Hematopoietic multipotent progenitor cell treated with erythropoietin and hydrocortisone succinate and interleukin-3 and kit ligand, for 8 days (in vitro differentiated cells): ENCODE data around the gene ADGRE3.
"Not testable (repeated sequence)": the region's sequence is repeated elsewhere in the genome, so short reads cannot be mapped to it uniquely, and the experiment has no call there.

Source experiments
- DNase-seq: peaks from one replicate; pipeline ENCODE4 v3.0.0-alpha.2; 2015

The ADGRE3 gene

DNA sequence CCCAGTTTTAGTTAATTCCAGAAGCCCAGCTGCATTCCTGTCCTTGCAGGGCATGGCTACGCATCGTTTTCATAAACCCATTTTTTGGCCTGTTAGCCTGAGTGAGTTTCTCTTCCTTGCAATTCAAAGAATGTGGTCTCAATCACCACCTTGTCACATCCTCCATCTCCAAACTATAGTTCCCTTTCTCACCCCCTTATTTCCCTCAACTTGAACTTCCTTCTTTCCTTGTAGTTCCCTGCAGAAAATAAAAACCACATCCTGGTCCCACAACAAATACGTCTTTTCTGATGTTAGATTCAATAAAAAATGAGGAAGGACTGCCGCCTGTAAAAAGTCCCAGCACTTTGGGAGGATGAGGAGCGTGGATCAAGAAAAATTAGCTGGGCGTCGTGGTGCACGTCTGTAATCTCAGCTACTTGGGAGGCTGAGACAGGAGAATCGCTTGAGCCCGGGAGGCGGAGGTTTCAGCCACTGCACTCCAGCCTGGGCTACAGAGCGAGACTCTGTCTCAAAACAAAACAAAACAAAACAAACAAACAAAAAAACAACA lies 13.2 kb downstream of the ADGRE3 start:
- no peak for DNase-seq

DNA sequence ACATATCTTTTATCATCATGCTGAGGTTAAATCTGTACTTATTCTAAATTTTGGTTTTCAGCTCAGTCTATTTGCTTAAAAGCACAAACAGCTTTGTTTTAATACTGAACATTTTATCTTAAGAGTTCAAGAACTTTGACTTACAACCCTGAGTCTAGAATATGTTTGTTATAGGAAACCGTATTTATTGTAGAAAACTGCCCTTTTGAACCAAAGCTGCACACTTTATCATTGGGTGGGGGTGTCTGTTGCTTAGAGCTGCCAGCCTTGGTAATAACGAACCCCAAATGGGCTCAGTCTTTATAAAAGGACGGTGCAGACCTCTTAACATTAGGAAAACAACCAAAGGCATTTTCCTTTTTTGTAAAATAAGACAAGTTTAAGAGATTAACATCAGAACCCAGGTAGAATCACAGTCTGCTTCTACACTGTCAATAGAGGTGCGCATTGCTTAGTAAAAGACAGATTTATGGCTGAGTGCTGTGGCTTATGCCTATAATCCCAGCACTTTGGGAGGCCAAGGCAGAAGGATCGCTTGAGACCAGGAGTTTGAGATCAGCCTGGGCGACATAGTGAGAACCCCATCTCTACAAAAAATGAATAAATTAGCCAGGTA lies 14.7 kb downstream of the ADGRE3 start:
- DNase-seq: no peak

DNA sequence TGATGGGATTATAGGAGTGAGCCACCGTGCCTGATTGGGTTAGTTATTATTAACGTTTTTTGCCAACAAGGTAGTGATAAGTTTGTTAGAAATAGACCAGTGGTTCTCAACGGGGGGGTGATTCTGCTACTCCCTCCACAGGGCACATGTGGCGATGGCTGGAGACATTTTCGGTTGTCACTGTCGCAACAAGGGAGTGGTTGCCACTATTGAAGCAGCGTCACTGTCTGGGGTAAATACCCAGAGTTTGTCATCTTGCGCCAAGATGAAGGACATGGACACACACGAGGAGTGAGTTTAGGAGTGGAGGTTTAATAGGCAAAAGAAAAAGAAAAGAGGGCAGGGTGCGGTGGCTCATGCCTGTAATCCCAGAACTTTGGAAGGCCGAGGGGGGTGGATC lies 18.9 kb downstream of the ADGRE3 start:
- no peak for DNase-seq

DNA sequence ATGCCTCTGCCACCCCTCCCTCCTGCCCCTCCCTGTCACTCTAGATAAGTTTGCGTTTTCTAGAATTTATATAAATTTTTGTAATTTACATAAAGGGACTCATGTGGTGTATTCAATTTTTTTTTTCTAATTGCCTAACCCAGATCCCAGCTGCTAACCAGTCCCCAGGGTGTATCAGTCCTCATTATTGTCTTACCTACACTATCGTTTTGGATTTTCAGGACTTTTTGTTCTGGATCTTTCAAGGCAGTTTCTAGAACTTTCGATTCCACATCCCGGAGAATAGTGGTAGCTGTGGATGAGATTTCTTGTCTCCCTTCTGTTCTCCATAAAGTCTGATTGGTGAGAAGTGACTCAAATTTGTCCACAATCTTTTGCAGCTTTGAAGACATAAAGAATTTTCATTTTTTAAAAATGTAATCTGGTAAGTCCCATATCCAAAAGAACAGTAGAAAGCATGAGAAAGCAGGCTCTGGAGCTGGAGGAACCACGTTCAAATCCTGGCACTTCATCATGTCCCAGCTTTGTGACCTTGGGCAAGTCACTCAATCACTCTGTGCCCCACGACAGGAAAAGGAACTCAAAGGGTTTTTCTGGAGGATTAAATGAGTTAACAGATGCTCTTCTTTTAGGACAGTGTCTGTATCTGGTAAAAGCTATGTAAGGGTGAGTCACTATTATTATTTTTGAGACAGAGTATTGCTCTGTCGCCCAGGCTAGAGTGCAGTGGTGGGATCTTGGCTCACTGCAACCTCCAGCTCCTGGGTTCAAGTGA lies 19.7 kb downstream of the ADGRE3 start:
- no peak for DNase-seq

DNA sequence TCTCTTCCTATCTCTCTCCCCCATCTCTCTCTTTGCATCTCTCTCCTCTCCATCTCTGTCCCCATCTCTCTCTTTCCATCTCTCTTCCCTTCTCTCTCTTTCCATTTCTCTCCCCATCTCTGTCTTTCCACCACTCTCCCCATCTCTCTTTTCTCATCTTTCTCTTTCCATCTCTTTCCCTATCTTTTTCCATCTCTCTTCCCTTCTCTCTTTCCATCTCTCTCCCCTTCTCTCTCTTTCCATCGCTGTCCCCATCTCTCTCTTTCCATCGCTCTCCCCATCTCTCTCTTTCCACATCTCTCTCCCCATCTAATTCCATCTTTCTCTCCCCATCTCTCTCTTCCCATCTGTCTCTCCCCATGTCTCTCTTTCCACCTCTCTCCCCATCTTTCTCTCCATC lies 24.5 kb downstream of the ADGRE3 start:
- no peak for DNase-seq

DNA sequence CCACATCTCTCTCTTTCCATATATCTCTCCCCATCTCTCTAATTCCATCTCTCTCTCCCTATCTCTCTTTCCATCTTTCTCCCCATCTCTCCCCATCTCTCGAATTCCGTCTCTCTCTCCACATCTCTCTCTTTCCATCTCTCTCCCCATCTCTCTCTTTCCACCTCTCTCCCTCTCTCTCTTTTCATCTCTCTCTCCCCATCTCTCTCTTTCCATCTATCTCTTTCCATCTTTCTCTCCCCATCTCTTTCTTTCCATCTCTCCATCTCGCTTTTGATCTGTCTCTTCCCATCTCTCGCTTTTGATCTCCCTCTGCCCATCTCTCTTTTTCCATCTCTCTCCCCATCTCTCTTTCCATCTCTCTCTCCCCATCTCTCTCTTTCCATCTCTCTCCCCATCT lies 25.6 kb downstream of the ADGRE3 start:
- no peak for DNase-seq

DNA sequence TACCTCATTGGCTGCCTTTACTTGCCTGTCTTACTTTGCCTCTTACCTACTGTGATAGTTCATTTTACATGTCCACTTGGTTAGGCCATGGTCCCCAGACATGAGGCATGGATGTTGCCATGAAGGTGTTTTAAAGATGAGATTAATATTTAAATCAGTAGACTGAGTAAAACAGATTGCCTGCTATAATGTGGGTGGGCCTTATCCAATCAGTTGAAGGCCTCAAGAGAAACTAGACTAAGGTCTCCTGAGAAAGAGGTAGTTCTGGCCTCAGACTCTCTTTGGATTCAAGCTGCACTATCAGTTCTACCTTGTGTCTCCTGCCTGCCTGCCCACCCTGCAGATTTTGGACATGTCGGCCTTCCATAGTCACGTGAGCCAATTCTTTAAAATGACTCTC lies 26.1 kb downstream of the ADGRE3 start:
- DNase-seq: no peak

DNA sequence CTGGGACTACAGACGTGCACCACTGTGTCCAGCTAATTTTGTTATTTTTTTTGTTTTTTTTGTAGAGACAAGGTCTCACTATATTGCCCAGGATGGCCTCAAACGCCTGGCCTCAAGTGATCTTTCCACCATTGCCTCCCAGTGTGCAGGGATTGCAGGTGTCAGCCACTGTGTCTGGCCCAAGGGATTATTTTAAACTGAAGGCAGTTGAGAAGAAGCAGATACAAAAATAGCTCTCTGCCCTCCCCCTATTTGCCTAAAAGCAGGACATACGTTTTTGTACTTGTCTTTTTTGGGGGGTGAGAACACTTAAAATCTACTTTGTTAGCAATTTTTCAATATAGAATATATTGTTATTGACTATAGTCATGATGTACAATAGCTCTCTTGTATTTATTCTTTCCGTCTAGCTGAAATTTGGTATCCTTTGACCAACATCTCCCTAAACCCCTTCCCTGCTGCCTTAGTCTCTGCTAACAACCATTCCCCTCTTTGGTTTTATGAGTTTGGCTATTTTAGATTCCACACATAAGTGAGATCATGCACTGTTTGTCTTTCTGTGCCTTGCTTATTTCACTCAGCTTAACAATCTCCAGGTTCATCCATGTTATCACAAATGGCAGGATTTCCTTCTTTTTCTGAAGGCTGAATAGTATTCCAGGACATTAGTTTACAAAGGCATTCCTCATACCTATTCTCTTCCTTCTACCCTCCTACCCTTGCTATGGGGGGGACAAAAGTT lies 34.9 kb downstream of the ADGRE3 start:
- DNase-seq: no peak

DNA sequence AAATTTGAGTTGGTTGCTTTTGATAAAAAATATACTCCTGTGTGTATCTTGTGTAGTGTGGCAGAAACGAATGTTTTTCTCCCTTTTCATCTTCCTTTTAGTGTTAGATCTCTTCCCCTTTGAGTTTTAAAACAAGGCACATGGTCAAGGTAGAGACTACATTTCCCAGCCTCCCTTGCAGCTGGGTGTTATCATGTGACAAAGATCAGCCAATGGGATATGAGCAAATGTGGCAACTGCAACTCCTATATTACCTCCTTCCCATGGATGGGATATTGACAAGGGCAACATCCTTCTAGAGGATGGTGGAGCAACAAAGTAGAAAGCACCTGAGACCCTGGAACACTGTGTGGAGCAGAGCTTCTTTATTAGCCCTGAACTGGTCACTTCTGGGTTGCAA lies 42.4 kb downstream of the ADGRE3 start:
- DNase-seq: peak; percentile 63

DNA sequence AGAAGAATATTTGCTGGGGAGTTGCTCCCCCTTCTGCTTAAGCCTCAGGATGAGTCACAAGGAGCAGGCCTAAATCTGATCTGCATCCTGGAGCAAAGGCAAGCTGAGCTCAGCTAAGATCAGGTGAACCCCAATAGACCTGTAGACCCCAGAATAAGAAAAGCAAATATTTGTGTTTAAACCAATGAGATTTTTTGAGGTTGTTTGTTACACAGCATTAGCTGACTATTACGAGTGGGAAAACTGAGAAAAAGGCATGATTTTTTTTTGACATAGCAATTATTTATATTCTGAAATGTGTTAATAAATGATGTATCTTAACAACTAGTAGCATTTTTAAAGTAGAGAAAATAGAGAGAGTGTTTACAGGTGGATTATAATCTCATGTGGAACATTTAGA lies 45.1 kb downstream of the ADGRE3 start:
- DNase-seq: no peak

DNA sequence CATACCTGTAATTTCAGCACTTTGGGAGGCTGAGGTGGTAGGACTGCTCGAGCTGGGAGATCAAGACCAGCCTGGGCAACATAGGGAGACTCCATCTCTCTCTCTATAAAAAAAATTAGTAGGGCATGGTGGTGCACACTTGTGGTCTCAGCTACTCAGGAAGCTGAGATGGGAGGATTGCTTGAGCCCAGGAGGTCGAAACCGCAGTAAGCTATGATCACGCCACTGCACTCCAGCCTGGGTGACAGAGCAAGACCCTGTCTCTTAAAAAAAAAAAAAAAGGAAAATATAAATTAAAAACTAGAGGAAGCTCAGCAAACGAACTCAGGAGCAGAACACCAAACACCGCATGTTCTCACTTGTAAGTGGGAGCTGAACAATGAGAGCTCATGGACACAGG lies 50.2 kb downstream of the ADGRE3 start:
- not testable (repeated sequence) for DNase-seq

DNA sequence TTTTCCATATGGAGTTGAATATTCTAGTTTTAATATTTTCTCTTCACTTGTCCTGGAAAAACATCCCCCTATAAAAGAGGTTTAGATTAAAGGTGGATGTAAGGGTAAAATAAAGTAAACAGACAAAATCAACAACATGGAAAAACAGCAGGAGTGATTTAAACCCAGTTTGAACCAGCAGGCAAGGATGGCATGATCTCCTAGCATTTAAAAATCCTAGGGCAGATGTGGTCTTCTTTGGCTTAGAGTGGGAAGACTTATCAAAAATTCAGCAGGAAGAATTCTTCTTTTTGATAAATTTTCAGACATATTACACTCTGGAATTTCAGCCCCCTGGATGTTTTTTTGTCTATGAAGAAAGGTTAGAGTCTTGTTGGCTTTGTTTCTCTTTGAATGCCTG lies 55.2 kb downstream of the ADGRE3 start:
- no peak for DNase-seq

DNA sequence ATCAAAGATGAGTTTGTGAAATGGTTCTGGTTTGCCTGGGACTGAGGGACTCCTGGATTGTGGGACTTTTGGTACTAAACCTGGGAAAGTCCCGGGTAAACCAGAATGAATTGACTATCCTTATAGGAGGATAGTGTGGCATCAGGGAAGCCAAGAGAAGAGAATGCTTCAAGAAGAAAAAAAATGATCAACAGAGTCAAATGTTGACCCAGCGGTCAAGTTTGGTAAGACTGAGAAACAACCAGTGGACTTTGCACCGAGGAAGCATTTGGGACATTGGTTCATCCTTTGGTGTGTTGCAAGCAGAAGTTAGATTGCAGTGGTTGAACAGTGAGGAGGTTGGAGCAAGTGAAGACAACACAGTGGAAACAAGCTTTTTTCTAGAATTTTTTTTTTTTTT lies 58.2 kb downstream of the ADGRE3 start:
- DNase-seq: no peak

DNA sequence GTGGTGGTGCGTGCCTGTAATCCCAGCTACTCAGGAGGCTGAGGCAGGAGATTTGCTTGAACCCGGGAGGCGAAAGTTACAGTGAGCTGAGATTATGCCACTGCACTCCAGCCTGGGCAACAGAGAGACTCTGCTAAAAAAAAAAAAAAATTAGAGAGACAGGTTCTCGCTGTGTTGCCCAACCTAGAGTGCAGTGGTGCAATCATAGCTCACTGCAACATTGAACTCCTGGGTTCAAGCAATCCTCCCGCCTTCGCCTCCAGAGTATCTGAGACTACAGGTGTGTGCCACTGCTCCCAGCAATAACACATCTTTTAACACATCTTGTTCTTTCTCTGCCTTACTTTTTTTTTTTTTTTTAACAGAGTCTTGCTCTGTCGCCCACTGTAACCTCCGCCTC lies 59.0 kb downstream of the ADGRE3 start:
- DNase-seq: no peak

DNA sequence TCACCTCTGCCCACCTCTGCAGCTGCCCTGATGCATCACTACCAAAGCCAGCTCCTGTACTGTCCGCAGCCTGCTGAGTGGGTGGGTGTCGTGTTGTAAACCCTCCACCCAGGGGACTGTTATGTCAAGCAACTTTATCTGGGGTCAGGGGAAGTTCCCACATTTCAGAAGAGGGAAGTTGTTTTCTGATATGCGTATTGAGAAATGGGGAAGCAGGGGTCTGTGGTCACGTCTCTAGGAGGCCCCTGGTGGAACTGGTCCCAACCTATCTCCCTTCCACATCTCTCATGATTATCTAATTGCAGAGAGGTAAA lies 60.6 kb downstream of the ADGRE3 start:
- peak; percentile 40 for DNase-seq

DNA sequence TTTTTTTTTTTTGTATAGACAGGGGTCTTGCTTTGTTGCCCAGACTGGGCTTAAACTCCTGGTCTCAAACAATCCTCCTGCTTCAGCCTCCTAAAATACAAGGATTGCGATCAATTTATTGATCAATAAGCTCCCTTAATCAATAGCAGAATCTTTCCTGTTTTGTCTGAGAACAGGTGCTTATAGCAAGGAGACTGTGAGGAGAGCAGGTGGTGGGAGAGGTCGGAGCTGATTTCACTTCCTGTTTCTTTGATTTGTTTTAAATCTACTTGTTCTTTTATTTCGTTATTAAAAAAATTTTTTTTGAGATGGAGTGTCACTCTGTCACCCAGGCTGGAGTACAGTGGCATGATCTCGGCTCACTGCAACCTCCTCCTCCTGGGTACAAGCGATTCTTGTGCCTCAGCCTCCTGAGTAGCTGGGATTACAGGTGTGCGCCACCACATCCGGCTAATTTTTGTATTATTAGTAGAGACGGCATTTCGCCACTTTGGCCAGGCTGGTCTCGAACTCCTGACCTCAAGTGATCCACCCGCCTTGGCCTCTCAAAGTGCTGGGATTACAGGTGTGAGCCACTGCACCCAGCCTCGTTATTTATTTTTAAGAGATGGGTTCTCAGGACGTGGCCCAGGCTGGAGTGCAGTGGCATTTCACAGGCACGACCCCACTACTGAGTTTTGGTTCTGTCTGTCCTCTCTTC lies 61.1 kb downstream of the ADGRE3 start:
- not testable (repeated sequence) for DNase-seq

DNA sequence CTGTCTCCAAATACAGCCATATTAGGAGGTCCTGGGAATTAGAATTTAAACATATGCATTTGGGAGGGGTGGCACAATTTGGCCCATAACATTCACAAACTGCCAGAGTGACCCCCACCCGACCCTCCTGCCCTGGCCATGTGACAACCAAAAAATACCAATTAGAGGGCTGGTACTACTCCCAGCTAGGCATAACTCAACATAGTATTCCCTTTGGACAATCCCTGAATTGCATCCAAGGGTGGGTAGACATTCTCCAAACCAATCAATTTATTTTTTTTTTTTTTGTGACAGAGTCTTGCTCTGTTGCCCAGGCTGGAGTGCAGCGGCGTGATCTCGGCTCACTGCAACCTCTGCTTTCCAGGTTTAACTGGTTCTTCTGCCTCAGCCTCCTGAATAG lies 62.0 kb downstream of the ADGRE3 start:
- DNase-seq: no peak

DNA sequence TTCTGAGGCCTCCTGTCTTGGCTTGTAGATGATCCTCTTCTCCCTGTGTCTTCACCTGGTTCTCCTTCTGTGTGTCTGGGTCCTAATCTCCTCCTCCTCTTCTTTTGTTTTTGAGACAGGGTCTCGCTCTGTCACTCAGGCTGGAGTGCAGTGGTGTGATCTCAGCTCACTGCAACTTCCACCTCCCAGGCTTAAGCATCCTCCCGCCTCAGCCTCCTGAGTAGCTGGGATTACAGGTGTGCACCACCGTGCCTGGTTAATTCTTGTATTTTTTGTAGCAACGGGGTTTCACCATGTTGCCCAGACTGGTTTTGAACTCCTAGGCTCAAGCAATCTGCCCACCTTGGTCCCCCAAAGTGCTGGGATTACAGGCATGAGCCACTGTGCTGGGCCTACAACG lies 62.4 kb downstream of the ADGRE3 start:
- not testable (repeated sequence) for DNase-seq

DNA sequence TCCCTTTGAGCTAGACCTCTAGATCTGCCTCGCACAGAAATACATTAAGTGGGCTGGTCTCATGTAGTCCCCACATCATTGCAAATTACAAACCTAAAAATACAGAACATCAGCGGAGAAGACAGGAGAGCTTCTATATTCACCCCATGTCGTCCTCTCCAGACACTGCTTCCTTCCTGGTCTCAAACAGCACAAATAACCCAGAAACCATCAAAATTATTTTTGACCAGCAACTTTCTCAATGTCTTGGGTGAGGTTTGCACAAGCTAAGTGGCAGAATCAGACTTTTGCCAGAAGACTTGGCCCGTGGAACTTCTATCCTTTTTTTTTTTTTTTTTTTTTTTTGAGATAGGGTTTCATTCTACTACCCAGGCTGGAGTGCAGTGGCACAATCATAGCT lies 63.6 kb downstream of the ADGRE3 start:
- DNase-seq: no peak

DNA sequence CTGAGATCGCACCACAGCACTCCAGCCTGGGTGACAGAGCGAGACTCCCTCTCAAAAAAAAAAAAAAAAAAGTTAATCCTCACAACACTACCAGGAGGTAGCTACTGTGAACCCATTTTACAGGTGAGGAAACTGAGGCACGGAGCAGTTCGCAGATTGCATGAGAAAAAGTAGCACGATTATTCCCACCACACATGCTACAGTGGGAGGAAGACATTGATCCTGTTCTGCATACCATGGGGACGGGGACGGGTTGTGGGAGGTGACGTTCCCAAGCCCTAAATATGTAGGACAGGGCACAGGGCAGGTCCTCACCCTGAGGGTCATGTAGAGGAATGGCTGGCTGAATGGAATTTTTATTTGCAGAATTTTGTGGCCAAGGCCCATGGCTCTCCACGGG lies 68.0 kb downstream of the ADGRE3 start:
- DNase-seq: no peak

DNA sequence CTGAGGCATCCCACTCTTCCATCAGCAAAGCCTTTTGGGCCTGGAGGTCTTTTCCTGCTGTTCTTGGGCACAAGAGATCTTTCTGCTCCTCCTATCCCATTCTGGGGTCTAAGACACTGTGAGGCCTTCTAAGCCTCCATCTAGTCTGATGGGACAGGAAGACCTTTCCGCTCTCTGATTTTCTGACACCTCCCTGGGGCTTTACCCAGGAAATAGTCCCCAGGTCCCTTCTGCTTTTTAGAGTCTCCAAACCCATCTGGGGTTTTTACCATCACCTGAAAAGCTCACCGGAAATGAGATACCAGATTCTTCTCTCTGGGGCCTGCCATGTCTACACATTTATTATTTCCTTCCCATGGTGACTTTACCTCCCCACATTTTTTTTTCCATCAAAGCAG lies 70.7 kb downstream of the ADGRE3 start:
- no peak for DNase-seq

DNA sequence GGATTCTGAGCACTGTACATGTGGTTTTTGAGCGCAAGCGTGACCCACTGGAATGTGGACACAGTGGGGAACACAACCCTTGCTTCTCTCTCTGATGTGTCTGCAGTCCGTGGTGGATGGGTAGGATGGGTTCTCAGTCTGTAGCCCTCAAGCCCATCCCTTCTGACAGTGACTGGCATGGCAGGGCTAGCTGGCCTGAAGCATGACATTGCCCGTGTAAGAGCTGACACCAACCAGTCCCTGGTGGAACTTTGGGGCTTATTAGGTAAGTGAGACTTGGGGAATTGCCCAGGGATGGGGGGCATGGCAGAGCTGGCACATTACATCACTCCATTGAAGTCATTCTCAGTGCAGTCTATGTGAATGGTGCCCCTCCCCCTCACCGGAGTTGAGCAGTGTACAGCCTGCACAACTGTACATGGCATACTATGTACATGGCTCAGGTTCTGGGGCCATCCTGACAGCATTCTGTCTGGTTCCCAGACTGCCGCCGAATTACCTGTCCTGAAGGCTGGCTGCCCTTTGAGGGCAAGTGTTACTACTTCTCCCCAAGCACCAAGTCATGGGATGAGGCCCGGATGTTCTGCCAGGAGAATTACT lies 75.0 kb downstream of the ADGRE3 start:
- DNase-seq: no peak

DNA sequence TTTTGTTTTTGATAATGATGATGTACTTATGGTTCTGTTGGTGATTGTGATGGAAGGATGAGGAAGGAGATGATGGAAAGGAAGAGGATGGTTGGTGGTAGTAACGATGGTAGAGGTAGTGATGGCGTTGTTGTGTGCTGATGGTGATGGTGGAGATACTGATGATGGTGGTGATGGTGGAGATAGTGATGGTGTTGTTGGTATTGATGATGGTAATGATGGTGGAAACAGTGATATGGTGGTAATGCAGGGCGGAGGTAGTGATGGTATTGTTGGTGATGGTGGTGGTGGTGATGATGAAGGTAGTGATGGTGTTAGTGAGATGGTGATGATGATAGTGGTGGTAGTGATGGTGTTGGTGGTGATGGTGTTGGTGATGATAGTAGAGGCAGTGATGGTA lies 79.1 kb downstream of the ADGRE3 start:
- no peak for DNase-seq
